Hepatocyte (in vitro differentiated cells): ENCODE results near the gene COX19. TPM values are rescaled to one million over a fixed set of nuclear protein-coding genes. Genes with fewer than 3 reads are reported as not detected.

Source experiments
- DNase-seq: peaks from one replicate; pipeline ENCODE4 v3.0.0-alpha.2; 2016; ENCODE audit warnings: low spot score
- H2AFZ ChIP-seq: fragments of 200-600 bp; sonication (generic); 2 replicates; pipeline ENCODE4 v1.6.0; 2016; ENCODE audit warnings: antibody characterized with exemption, mild to moderate bottlenecking
- H3K27ac ChIP-seq: fragments of 200-600 bp; sonication (generic); 2 replicates; pipeline ENCODE4 v1.5.1; 2016; ENCODE audit warnings: mild to moderate bottlenecking
- H3K27me3 ChIP-seq: fragments of 200-600 bp; sonication (generic); 2 replicates; pipeline ENCODE4 v1.6.1; 2016
- H3K36me3 ChIP-seq: fragments of 200-600 bp; sonication (generic); replicated peaks from 2 replicates; pipeline ENCODE4 v1.5.1; 2016; ENCODE audit warnings: low read depth; ENCODE audit not compliant: insufficient read depth
- H3K4me1 ChIP-seq: fragments of 200-600 bp; sonication (generic); 2 replicates; pipeline ENCODE4 v1.5.1; 2016; ENCODE audit warnings: mild to moderate bottlenecking, moderate library complexity; ENCODE audit not compliant: insufficient read depth
- H3K4me2 ChIP-seq: fragments of 200-600 bp; sonication (generic); 2 replicates; pipeline ENCODE4 v1.6.0; 2016
- H3K4me3 ChIP-seq: fragments of 200-600 bp; sonication (generic); 2 replicates; pipeline ENCODE4 v1.5.1; 2016; ENCODE audit warnings: mild to moderate bottlenecking
- H3K79me2 ChIP-seq: fragments of 200-600 bp; sonication (generic); 2 replicates; pipeline ENCODE4 v1.6.0; 2017; ENCODE audit warnings: mild to moderate bottlenecking
- H3K9me2 ChIP-seq: fragments of 200-600 bp; sonication (generic); replicated peaks from 2 replicates; pipeline ENCODE4 v1.6.0; 2017; ENCODE audit warnings: mild to moderate bottlenecking; ENCODE audit not compliant: insufficient read depth
- H3K9me3 ChIP-seq: fragments of 200-600 bp; sonication (generic); 2 replicates; pipeline ENCODE4 v1.5.1; 2016; ENCODE audit warnings: low read depth, mild to moderate bottlenecking
- H4K20me1 ChIP-seq: fragments of 200-600 bp; sonication (generic); 2 replicates; pipeline ENCODE4 v1.6.0; 2016; ENCODE audit warnings: mild to moderate bottlenecking; ENCODE audit not compliant: insufficient read depth, poor library complexity, severe bottlenecking
- EZH2 ChIP-seq: fragments of 200-600 bp; sonication (generic); IDR thresholded peaks from 2 replicates; pipeline ENCODE4 v1.6.1; 2016; ENCODE audit warnings: antibody characterized with exemption, mild to moderate bottlenecking, borderline replicate concordance
- EZH2phosphoT487 ChIP-seq: fragments of 200-600 bp; sonication (generic); IDR thresholded peaks from one replicate; pipeline ENCODE4 v1.6.1; 2018; ENCODE audit warnings: antibody characterized with exemption, mild to moderate bottlenecking, low read depth, moderate library complexity; ENCODE audit not compliant: unreplicated experiment, severe bottlenecking
- WGBS: methylation state at CpG from one replicate; pipeline ENCODE4 v1.1.6; 2016; ENCODE audit warnings: low lambda C conversion rate; ENCODE audit errors: missing lambda C conversion rate; 5-methylcytosine and 5-hydroxymethylcytosine counted together
- polyA plus RNA-seq: library from polyadenylated mRNA; unstranded; fragments of >200 nt; fragmentation: Nextera tagmentation; extraction: Ambion mirVana; gene quantifications from 2 replicates; pipeline ENCODE4 v1.2.1, GENCODE V29; 2016
- total RNA-seq: library from RNA; depleted of rRNA; stranded (reverse); fragments of >200 nt; gene quantifications from 2 replicates; pipeline ENCODE4 v1.2.3, GENCODE V29; 2014
- TF ChIP-seq, protein P1 (sequence below): fragments of 200-600 bp; sonication (generic); IDR thresholded peaks from 2 replicates; pipeline ENCODE4 v1.5.1; 2016; ENCODE audit warnings: antibody characterized with exemption, mild to moderate bottlenecking; ENCODE audit not compliant: poor library complexity

Gene COX19
- total and polyA plus RNA-seq, 2 experiments from 2014 or later: 11.6 to 18.9 TPM

DNA sequence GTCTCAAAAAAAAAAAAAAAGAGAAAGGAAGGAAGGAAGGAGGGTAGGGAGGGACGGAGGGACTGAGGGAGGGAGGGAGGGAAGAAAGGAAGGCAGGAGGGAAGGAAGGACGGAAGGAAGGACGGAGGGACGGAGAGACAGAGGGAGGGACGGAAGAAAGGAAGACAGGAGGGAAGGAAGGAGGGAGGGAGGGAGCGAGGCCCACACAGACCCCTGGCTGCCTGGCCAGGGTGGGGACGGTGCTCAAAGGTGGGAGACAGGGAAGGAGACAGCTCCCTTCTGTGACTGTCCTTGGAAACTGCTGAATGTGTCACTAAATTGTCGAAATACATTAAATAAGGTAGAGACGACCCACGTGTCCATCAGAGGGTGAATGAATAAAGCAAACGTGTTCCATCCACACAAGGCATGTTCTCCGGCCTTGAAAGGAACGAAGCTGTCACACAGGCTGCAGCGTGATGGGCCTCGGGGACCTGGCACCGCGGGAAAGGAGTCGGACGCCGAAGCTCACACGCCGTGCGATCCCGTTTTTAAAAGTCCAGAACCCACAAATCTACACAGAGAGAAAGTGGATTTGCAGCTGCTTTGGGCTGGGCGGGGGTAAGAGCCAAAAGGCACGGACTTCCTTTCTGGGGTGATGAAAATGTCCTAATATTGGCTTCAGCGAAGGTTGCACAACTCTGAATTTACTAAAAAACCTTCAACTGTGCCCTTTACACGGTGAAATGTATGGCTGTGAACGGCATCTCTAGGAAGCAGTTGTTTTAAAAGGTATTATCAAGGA lies 44.2 kb downstream of the COX19 start:
- no peak overlapping the region for H3K27ac ChIP-seq
- no peak for DNase-seq
- H3K9me3 ChIP-seq: no peaks in the 10 kb centered on the region
- H3K79me2 ChIP-seq: no peaks in the 10 kb centered on the region
- no peaks in the 10 kb centered on the region for H3K27me3 ChIP-seq
- WGBS: 87% methylated on average over 24 of the region's 29 CpGs
- H3K9me2 ChIP-seq: no peaks in the 10 kb centered on the region
- no peak overlapping the region for H3K4me3 ChIP-seq
- H3K4me2 ChIP-seq: no peak overlapping the region
- no peaks in the 10 kb centered on the region for H4K20me1 ChIP-seq
- no peak for TF ChIP-seq EZH2
- TF ChIP-seq, protein P1, sequence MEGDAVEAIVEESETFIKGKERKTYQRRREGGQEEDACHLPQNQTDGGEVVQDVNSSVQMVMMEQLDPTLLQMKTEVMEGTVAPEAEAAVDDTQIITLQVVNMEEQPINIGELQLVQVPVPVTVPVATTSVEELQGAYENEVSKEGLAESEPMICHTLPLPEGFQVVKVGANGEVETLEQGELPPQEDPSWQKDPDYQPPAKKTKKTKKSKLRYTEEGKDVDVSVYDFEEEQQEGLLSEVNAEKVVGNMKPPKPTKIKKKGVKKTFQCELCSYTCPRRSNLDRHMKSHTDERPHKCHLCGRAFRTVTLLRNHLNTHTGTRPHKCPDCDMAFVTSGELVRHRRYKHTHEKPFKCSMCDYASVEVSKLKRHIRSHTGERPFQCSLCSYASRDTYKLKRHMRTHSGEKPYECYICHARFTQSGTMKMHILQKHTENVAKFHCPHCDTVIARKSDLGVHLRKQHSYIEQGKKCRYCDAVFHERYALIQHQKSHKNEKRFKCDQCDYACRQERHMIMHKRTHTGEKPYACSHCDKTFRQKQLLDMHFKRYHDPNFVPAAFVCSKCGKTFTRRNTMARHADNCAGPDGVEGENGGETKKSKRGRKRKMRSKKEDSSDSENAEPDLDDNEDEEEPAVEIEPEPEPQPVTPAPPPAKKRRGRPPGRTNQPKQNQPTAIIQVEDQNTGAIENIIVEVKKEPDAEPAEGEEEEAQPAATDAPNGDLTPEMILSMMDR: no peak
- TF ChIP-seq EZH2phosphoT487: no peak
- no peak overlapping the region for H2AFZ ChIP-seq
- H3K4me1 ChIP-seq: peaks cover 9% of the 10 kb centered on the region
- H3K36me3 ChIP-seq: no peaks in the 10 kb centered on the region

GRCh38 chr7:929311-929711 lies 46.0 kb downstream of the COX19 start:
- Histone ChIP-seq H3K36me3 (no peaks in the 10 kb centered on the region), H3K4me1 (peaks cover 10% of the 10 kb centered on the region), H4K20me1 (no peaks in the 10 kb centered on the region), H2AFZ (no peak overlapping the region), H3K79me2 (no peaks in the 10 kb centered on the region), H3K4me2 (no peak overlapping the region), H3K9me3 (no peaks in the 10 kb centered on the region), H3K4me3 (no peak overlapping the region), H3K27ac (no peak overlapping the region), H3K27me3 (no peaks in the 10 kb centered on the region), H3K9me2 (no peaks in the 10 kb centered on the region)
- TF ChIP-seq EZH2phosphoT487 (no peak), EZH2 (no peak)
- WGBS: 91% methylated on average over 14 of the region's 14 CpGs
- no peak for DNase-seq

DNA sequence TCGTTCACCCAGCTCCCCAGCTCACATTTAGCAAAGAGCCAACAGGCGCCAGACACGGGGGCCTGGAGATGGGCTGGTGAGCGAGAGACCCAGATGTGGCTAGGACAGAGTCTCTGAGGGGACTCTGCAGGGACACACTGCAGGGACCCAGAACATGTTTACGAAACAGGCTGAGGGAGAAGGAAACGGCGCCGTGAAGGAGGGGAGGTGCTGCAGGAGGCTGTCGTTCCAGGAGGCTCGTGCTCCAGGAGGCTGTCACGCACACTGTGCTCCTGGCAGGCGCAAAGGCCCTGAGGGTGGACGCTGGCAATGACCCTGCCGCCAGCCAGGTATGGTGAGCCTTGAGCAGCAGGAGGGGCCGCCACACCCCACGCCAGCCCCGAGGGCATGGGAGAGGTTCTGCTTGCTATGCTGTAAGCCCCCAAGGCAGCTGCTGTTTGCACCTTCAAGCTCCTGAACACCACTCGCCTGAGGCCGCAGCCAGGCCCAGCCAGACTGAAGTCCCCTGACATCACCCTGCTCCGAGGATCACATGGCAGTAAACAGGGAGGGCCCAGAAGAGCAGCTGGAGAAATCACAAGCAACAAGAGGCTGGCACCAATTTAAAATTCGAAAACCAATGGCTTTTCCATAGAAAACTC lies 48.2 kb downstream of the COX19 start:
- TF ChIP-seq EZH2phosphoT487 (no peak), EZH2 (no peak)
- TF ChIP-seq, protein P1: no peak
- Histone ChIP-seq H3K27me3 (no peaks in the 10 kb centered on the region), H3K4me2 (peak overlapping the region; percentile 11), H3K4me3 (no peak overlapping the region), H3K9me3 (no peaks in the 10 kb centered on the region), H4K20me1 (no peaks in the 10 kb centered on the region), H3K9me2 (no peaks in the 10 kb centered on the region), H3K36me3 (no peaks in the 10 kb centered on the region), H3K27ac (peak overlapping the region; percentile 87), H3K79me2 (no peaks in the 10 kb centered on the region), H2AFZ (no peak overlapping the region), H3K4me1 (peaks cover 18% of the 10 kb centered on the region)
- 81% methylated on average over 21 of the region's 21 CpGs for WGBS
- no peak for DNase-seq
